Endodermal cell (in vitro differentiated cells): ENCODE results near the gene MSRB2. TPM values are rescaled to one million over a fixed set of nuclear protein-coding genes. Genes with fewer than 3 reads are reported as not detected.
A peak's percentile ranks its signal among the peaks of the same experiment; 100 is the strongest.

Experiments used
- DNase-seq: peaks from one replicate; pipeline ENCODE4 v3.0.0-alpha.2; 2017
- H3K27ac ChIP-seq: 2 replicates; pipeline ENCODE4 v1.5.1; 2013; ENCODE audit warnings: mild to moderate bottlenecking, low read depth, low read length, moderate library complexity
- H3K27me3 ChIP-seq: 2 replicates; pipeline ENCODE4 v1.6.1; 2013; ENCODE audit warnings: mild to moderate bottlenecking, low read length, moderate library complexity; ENCODE audit not compliant: insufficient read depth, control insufficient read depth, poor library complexity, severe bottlenecking
- H3K36me3 ChIP-seq: 2 replicates; pipeline ENCODE4 v1.7.0; 2013; ENCODE audit warnings: mild to moderate bottlenecking, low read length, moderate library complexity; ENCODE audit not compliant: control insufficient read depth, insufficient read depth
- H3K4me1 ChIP-seq: one replicate; pipeline ENCODE4 v1.7.0; 2013; ENCODE audit warnings: low read length; ENCODE audit not compliant: control insufficient read depth, insufficient read depth
- H3K4me3 ChIP-seq: 2 replicates; pipeline ENCODE4 v1.5.1; 2013; ENCODE audit warnings: mild to moderate bottlenecking, low read length, moderate library complexity
- H3K9ac ChIP-seq: 2 replicates; pipeline ENCODE4 v1.6.1; 2013; ENCODE audit warnings: mild to moderate bottlenecking, low read length, moderate library complexity; ENCODE audit not compliant: poor library complexity, severe bottlenecking; ENCODE audit errors: extremely low read depth
- H3K9me3 ChIP-seq: 2 replicates; pipeline ENCODE4 v1.6.1; 2013; ENCODE audit warnings: mild to moderate bottlenecking, low read length, moderate library complexity; ENCODE audit not compliant: control insufficient read depth
- H3K27ac Mint-ChIP-seq: 2 replicates; pipeline ENCODE4 v1.8.0; 2020; ENCODE audit warnings: mixed read lengths
- H3K27me3 Mint-ChIP-seq: 2 replicates; pipeline ENCODE4 v1.8.0; 2021; ENCODE audit warnings: mild to moderate bottlenecking, mixed read lengths; ENCODE audit not compliant: insufficient read depth
- H3K36me3 Mint-ChIP-seq: 2 replicates; pipeline ENCODE4 v1.8.0; 2020; ENCODE audit warnings: low read depth, mixed read lengths
- H3K4me1 Mint-ChIP-seq: 2 replicates; pipeline ENCODE4 v1.8.0; 2020; ENCODE audit warnings: mixed read lengths
- H3K4me3 Mint-ChIP-seq: 2 replicates; pipeline ENCODE4 v1.8.0; 2020; ENCODE audit warnings: mild to moderate bottlenecking, moderate library complexity, mixed read lengths
- H3K9me3 Mint-ChIP-seq: 2 replicates; pipeline ENCODE4 v1.8.0; 2020; ENCODE audit warnings: mild to moderate bottlenecking, mixed read lengths
- CTCF ChIP-seq: fragments of 200-600 bp; sonication (generic); conservative IDR thresholded peaks from 2 replicates; pipeline ENCODE4 v1.5.0; 2021; ENCODE audit warnings: antibody characterized with exemption, mild to moderate bottlenecking
- WGBS, 2 experiments: methylation state at CpG; one replicate each; pipeline versions ENCODE4 v1.1.5 to v1.1.7; 2013; ENCODE audit warnings: missing lambda C conversion rate in 2 of 2, mixed read lengths in 1 of 2; ENCODE audit not compliant: insufficient coverage in 1 of 2, insufficient read length in 1 of 2; 5-methylcytosine and 5-hydroxymethylcytosine counted together
- total RNA-seq, 2 donors: library from RNA; stranded (reverse); fragmentation: NEBNext Ultra II Directional in 1 of 2; extraction: Animal tissue kit (Norgen Biotek cat#: 25700) in 1 of 2; gene quantifications; 2 replicates in 1 of 2; 3 replicates in 1 of 2; pipeline ENCODE4 v1.2.1, GENCODE V29; 2021

The MSRB2 gene
- total RNA-seq, 2 donors from 2014 or later = 40.4 to 42.5 TPM

DNA sequence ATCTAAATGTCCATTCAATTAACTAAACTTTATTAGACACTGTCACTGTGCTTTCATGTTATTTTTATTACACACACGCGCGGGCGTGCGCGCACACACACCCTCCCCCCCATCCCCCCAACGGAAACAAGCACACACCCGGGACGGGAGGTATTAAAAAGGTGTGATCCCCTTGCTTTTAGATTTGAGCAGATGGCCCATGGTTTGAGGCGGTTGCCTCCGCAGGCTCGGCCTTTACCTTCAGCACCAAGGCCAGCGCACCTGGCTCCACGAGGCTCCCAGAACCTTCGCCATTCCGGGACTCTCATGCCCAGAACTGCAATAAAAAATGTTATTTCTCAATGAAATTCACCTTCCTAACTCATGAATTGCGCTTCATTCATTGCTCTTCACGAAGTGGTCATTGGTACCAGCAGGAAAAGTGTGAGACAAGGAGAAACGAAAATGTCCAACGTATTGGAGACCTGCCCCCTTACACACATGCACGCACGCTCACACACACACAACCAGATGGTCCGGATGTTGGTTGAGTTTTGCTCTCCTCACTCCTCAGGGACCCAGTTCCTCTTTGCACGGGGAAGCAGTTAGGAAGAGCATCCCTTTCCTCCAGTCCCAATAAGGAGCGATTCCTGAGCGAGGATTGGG is 76.0 kb downstream of the MSRB2 start:
- no peaks in the 10 kb centered on the region for H3K36me3 Mint-ChIP-seq
- H3K27me3 Mint-ChIP-seq = peaks cover 96% of the 10 kb centered on the region
- no peak overlapping the region for H3K4me3 ChIP-seq
- TF ChIP-seq CTCF = no peak
- peaks cover 100% of the 10 kb centered on the region for H3K27me3 ChIP-seq
- DNase-seq = peak; percentile 91
- no peak overlapping the region for H3K4me3 Mint-ChIP-seq
- no peaks in the 10 kb centered on the region for H3K9me3 ChIP-seq
- peaks cover 5% of the 10 kb centered on the region for H3K4me1 Mint-ChIP-seq
- H3K27ac ChIP-seq = no peak overlapping the region
- H3K9ac ChIP-seq = no peak overlapping the region
- no peak overlapping the region for H3K27ac Mint-ChIP-seq
- no peaks in the 10 kb centered on the region for H3K4me1 ChIP-seq
- WGBS, 2 experiments = 11 to 19% methylated on average over 9 to 26 of the region's 26 CpGs
- H3K36me3 ChIP-seq = no peaks in the 10 kb centered on the region
- no peaks in the 10 kb centered on the region for H3K9me3 Mint-ChIP-seq

Other genes starting within 250 kb of the MSRB2 start
- gene ARMC3, start 167.5 kb upstream of the MSRB2 start, total RNA-seq = 1 to 10 TPM; 2.0 to 3.0 TPM
- not detected for gene PTF1A, start 96.7 kb downstream of the MSRB2 start, total RNA-seq
- not detected for gene C10orf67, start 249.2 kb downstream of the MSRB2 start, total RNA-seq